ENCODE measurements around the gene CAST.

CAST gene

GRCh38 chr5:96718635-96719077 is 56.5 kb downstream of the CAST start:
- DNase-seq (ENCODE audit: low spot score): no peak
- H3K9me3 Mint-ChIP-seq: no peaks in the 10 kb centered on the region
- H3K27ac Mint-ChIP-seq: no peak overlapping the region
- H3K4me1 Mint-ChIP-seq (ENCODE audit: low read depth): peaks cover 21% of the 10 kb centered on the region
- no peak overlapping the region for H3K4me3 Mint-ChIP-seq
- H3K36me3 Mint-ChIP-seq (ENCODE audit: low read depth): peaks cover 6% of the 10 kb centered on the region
- H3K27me3 Mint-ChIP-seq (ENCODE audit: low read depth): no peaks in the 10 kb centered on the region

- H3K4me1 Mint-ChIP-seq (ENCODE audit: low read depth): peaks cover 13% of the 10 kb centered on the region
- no peaks in the 10 kb centered on the region for H3K27me3 Mint-ChIP-seq (ENCODE audit: low read depth)
- no peak overlapping the region for H3K4me3 Mint-ChIP-seq
- H3K36me3 Mint-ChIP-seq (ENCODE audit: low read depth): peaks cover 8% of the 10 kb centered on the region
- no peak for DNase-seq (ENCODE audit: low spot score)
- H3K9me3 Mint-ChIP-seq: no peaks in the 10 kb centered on the region
- no peak overlapping the region for H3K27ac Mint-ChIP-seq
Measured at GRCh38 chr5:96720408-96720807, 58.2 kb downstream of the CAST start.

- Mint-ChIP-seq H3K9me3 (no peaks in the 10 kb centered on the region), H3K27me3 (ENCODE audit: low read depth) (no peaks in the 10 kb centered on the region), H3K4me3 (no peak overlapping the region), H3K36me3 (ENCODE audit: low read depth) (peaks cover 11% of the 10 kb centered on the region), H3K4me1 (ENCODE audit: low read depth) (peaks cover 9% of the 10 kb centered on the region), H3K27ac (no peak overlapping the region)
- no peak for DNase-seq (ENCODE audit: low spot score)
Measured at GRCh38 chr5:96721351-96721977, 59.3 kb downstream of the CAST start.

DNA sequence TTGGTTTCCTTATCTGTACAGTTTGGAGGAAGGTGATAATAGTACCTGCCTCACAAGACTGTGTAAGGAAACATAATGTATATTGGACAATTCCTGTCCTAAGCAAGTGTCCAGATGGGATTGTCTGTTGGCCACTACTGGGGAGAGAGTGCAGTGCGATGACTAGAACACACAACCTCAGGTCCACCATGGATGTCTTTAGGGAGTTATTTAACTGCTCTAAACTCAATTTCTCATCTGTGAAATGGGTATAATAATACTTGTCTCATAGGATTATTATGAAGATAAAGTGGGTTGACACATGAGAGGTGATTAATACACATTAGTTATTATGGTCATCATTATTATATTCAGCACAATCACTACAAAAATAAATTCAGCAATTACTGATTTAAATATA is 63.1 kb downstream of the CAST start:
- Mint-ChIP-seq H3K4me3 (no peak overlapping the region), H3K4me1 (ENCODE audit: low read depth) (peaks cover 2% of the 10 kb centered on the region), H3K9me3 (no peaks in the 10 kb centered on the region), H3K27ac (no peak overlapping the region), H3K27me3 (ENCODE audit: low read depth) (no peaks in the 10 kb centered on the region), H3K36me3 (ENCODE audit: low read depth) (peaks cover 15% of the 10 kb centered on the region)
- DNase-seq (ENCODE audit: low spot score): no peak

DNA sequence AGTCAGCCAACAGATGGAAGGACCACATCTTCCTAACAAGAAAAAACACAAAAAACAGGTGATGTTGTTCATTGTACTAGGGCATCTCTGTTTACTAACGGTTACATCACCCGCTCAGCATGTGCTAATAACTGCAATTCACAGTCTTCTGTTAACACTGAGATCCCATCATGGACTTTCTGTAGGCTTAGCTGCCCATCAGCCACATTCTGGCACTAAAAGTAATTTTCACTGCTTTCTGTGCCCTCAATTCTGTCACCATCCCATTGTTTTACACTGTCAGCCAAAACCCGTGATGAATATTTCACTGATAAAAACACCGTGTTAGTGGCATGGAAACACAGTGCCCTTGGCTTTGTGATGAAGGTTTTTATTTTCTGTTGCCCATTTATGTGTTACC is 64.6 kb downstream of the CAST start:
- Mint-ChIP-seq H3K27me3 (ENCODE audit: low read depth) (no peaks in the 10 kb centered on the region), H3K4me1 (ENCODE audit: low read depth) (no peaks in the 10 kb centered on the region), H3K27ac (no peak overlapping the region), H3K36me3 (ENCODE audit: low read depth) (peaks cover 27% of the 10 kb centered on the region), H3K9me3 (no peaks in the 10 kb centered on the region), H3K4me3 (no peak overlapping the region)
- no peak for DNase-seq (ENCODE audit: low spot score)

GRCh38 chr5:96729156-96729555 is 67.0 kb downstream of the CAST start:
- Mint-ChIP-seq H3K9me3 (no peaks in the 10 kb centered on the region), H3K4me1 (ENCODE audit: low read depth) (no peaks in the 10 kb centered on the region), H3K36me3 (ENCODE audit: low read depth) (peaks cover 29% of the 10 kb centered on the region), H3K4me3 (no peak overlapping the region), H3K27me3 (ENCODE audit: low read depth) (no peaks in the 10 kb centered on the region), H3K27ac (no peak overlapping the region)
- no peak for DNase-seq (ENCODE audit: low spot score)

GRCh38 chr5:96730586-96730985 is 68.4 kb downstream of the CAST start:
- Mint-ChIP-seq H3K4me3 (no peak overlapping the region), H3K9me3 (no peaks in the 10 kb centered on the region), H3K36me3 (ENCODE audit: low read depth) (peaks cover 29% of the 10 kb centered on the region), H3K4me1 (ENCODE audit: low read depth) (peaks cover 5% of the 10 kb centered on the region), H3K27me3 (ENCODE audit: low read depth) (no peaks in the 10 kb centered on the region), H3K27ac (no peak overlapping the region)
- DNase-seq (ENCODE audit: low spot score): no peak

- Mint-ChIP-seq H3K4me1 (ENCODE audit: low read depth) (peaks cover 5% of the 10 kb centered on the region), H3K36me3 (ENCODE audit: low read depth) (peaks cover 36% of the 10 kb centered on the region), H3K27ac (no peak overlapping the region), H3K4me3 (no peak overlapping the region), H3K27me3 (ENCODE audit: low read depth) (no peaks in the 10 kb centered on the region), H3K9me3 (no peaks in the 10 kb centered on the region)
- DNase-seq (ENCODE audit: low spot score): no peak
Measured at GRCh38 chr5:96733771-96734500, 71.8 kb downstream of the CAST start.

GRCh38 chr5:96734871-96735325 is 72.7 kb downstream of the CAST start:
- Mint-ChIP-seq H3K36me3 (ENCODE audit: low read depth) (peaks cover 35% of the 10 kb centered on the region), H3K27me3 (ENCODE audit: low read depth) (no peaks in the 10 kb centered on the region)

DNA sequence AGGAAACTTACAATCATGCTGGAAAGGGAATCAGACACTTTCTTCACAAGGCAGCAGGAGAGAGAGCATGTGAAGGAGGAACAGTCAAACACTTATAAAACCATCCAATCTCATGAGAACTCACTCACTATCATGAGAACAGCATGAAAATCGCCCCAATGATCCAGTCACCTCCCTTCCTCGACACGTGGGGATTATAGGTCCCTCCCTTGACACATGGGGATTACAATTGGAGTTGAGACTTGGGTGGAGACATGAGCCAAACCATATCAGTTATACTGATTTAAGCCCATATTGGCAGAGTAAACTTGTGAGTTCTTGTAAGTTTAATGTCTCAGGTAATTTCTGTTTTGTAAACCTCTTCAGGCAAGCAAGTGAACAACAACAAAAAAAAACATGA is 74.8 kb downstream of the CAST start:
- Mint-ChIP-seq H3K27me3 (ENCODE audit: low read depth) (no peaks in the 10 kb centered on the region), H3K4me3 (no peak overlapping the region), H3K9me3 (no peaks in the 10 kb centered on the region), H3K4me1 (ENCODE audit: low read depth) (peaks cover 5% of the 10 kb centered on the region), H3K27ac (no peak overlapping the region), H3K36me3 (ENCODE audit: low read depth) (peaks cover 38% of the 10 kb centered on the region)
- DNase-seq (ENCODE audit: low spot score): no peak

More at GRCh38 chr5:96734871-96735325, 72.7 kb downstream of the CAST start:
- Mint-ChIP-seq H3K4me3 (no peak overlapping the region), H3K4me1 (ENCODE audit: low read depth) (peaks cover 5% of the 10 kb centered on the region), H3K9me3 (no peaks in the 10 kb centered on the region), H3K27ac (no peak overlapping the region)
- no peak for DNase-seq (ENCODE audit: low spot score)

GRCh38 chr5:96741106-96741505 is 78.9 kb downstream of the CAST start:
- no peak overlapping the region for H3K4me3 Mint-ChIP-seq
- H3K4me1 Mint-ChIP-seq (ENCODE audit: low read depth): peaks cover 3% of the 10 kb centered on the region
- peaks cover 61% of the 10 kb centered on the region for H3K36me3 Mint-ChIP-seq (ENCODE audit: low read depth)
- H3K9me3 Mint-ChIP-seq: no peaks in the 10 kb centered on the region
- no peaks in the 10 kb centered on the region for H3K27me3 Mint-ChIP-seq (ENCODE audit: low read depth)
- no peak for DNase-seq (ENCODE audit: low spot score)
- H3K27ac Mint-ChIP-seq: no peak overlapping the region

DNA sequence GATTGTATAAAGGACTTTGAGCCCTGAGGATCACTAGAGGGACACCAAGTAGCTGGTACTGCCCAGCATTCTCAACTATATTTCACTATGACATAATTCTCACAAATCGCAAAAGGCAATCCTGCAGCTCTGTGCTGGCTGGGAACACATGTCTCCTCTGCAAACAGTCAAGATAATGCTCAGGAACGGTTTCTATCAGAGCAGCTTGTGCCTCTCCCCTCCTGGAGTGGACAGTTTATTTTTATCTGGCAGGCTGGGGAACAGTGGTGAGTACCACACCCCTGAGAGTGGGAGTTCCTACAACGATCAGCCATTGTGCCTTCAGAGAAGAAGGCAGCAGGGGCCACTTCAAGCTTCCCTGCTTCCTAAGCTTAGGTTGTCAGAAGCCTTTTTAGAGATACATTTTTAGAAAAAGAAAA is 79.7 kb downstream of the CAST start:
- no peaks in the 10 kb centered on the region for H3K27me3 Mint-ChIP-seq (ENCODE audit: low read depth)
- peaks cover 66% of the 10 kb centered on the region for H3K36me3 Mint-ChIP-seq (ENCODE audit: low read depth)
- no peak overlapping the region for H3K27ac Mint-ChIP-seq
- H3K4me3 Mint-ChIP-seq: no peak overlapping the region
- H3K9me3 Mint-ChIP-seq: no peaks in the 10 kb centered on the region
- H3K4me1 Mint-ChIP-seq (ENCODE audit: low read depth): peaks cover 4% of the 10 kb centered on the region
- DNase-seq (ENCODE audit: low spot score): no peak

GRCh38 chr5:96742538-96742937 is 80.4 kb downstream of the CAST start:
- peaks cover 4% of the 10 kb centered on the region for H3K4me1 Mint-ChIP-seq (ENCODE audit: low read depth)
- no peak for DNase-seq (ENCODE audit: low spot score)
- H3K27ac Mint-ChIP-seq: no peak overlapping the region
- H3K4me3 Mint-ChIP-seq: no peak overlapping the region
- no peaks in the 10 kb centered on the region for H3K27me3 Mint-ChIP-seq (ENCODE audit: low read depth)
- no peaks in the 10 kb centered on the region for H3K9me3 Mint-ChIP-seq
- H3K36me3 Mint-ChIP-seq (ENCODE audit: low read depth): peaks cover 66% of the 10 kb centered on the region

DNA sequence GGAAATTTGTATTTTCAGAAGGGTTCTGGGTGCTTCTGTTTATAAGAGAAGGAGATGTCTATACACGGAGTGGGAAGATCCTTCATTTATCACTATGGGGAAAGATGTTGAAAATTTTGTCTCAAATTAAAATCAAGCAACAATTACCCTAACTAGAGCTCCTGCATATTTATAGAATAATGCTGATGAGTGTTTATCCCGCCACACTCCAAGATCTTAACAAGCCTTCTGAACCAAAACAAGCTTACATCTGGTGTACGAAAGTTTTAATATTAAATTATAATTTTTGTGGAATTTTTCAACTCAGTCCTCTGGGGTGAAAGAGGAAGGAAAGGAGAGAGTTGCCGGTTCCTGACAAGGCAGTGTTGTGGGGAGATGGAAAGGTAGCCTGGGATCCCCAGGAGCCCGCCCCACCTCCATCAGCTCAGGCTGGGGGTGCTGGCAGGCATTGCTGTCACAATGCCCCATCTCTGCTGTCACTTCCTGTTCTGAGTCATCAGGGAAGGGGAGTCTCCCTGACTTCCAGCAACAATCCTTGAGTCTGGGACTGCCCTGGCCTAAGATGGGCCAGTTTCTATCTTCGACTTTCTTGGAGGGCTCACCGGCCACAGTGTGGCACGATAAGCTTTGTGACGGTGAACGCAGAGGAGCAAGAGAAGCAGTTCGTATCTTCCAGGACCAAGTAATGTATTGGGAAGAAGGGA is 81.0 kb downstream of the CAST start:
- no peaks in the 10 kb centered on the region for H3K9me3 Mint-ChIP-seq
- H3K36me3 Mint-ChIP-seq (ENCODE audit: low read depth): peaks cover 62% of the 10 kb centered on the region
- H3K4me3 Mint-ChIP-seq: no peak overlapping the region
- DNase-seq (ENCODE audit: low spot score): no peak
- H3K27me3 Mint-ChIP-seq (ENCODE audit: low read depth): no peaks in the 10 kb centered on the region
- H3K27ac Mint-ChIP-seq: no peak overlapping the region
- peaks cover 4% of the 10 kb centered on the region for H3K4me1 Mint-ChIP-seq (ENCODE audit: low read depth)
